Testis (tissue), 2 donors: ENCODE data around the gene NDUFA1.

Experiments
- POLR2A ChIP-seq: fragments of 450-650 bp; IDR thresholded peaks from one replicate; pipeline ENCODE4 v1.6.1; 2017; ENCODE audit warnings: antibody characterized with exemption, mild to moderate bottlenecking, moderate library complexity
- TF ChIP-seq, protein P1 (sequence below), 3 experiments: fragments of 450-650 bp in 2 of 3; fragments of 200-600 bp in 1 of 3; sonication (generic) in 1 of 3; IDR thresholded peaks; one replicate each; pipeline ENCODE4 v1.5.1; 2016 to 2019; ENCODE audit warnings: antibody characterized with exemption in 3 of 3, mild to moderate bottlenecking in 2 of 3, moderate library complexity in 1 of 3

DNA sequence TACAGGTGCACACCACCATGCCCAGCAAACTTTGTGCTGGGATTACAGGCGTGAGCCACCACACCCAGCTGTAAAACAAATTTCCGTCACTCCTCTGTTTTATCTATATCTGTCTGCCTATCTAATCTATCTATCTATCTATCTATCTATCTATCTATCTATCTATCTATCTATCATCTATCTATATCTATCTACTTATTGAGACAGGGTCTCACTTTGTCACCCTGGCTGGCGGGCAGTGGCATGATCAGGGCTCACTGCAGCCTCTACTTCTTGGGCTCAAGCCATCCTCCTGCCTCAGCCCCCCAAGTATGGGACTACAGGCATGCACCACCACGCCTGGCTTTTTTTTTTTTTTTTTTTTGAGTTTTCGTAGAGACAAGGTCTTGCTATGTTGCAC, 44.7 kb downstream of the NDUFA1 start:
- TF ChIP-seq, protein P1, sequence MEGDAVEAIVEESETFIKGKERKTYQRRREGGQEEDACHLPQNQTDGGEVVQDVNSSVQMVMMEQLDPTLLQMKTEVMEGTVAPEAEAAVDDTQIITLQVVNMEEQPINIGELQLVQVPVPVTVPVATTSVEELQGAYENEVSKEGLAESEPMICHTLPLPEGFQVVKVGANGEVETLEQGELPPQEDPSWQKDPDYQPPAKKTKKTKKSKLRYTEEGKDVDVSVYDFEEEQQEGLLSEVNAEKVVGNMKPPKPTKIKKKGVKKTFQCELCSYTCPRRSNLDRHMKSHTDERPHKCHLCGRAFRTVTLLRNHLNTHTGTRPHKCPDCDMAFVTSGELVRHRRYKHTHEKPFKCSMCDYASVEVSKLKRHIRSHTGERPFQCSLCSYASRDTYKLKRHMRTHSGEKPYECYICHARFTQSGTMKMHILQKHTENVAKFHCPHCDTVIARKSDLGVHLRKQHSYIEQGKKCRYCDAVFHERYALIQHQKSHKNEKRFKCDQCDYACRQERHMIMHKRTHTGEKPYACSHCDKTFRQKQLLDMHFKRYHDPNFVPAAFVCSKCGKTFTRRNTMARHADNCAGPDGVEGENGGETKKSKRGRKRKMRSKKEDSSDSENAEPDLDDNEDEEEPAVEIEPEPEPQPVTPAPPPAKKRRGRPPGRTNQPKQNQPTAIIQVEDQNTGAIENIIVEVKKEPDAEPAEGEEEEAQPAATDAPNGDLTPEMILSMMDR (IDR thresholded peaks at IDR 0.05) = no peak
- no peak for TF ChIP-seq POLR2A
